Activated CD8-positive, alpha-beta memory T cell treated with anti-CD3 and anti-CD28 coated beads, Interleukin-2, amount 50 U/mL, for 24 hours (primary cell): ENCODE results near the gene CYS1.
A peak's percentile ranks its signal among the peaks of the same experiment; 100 is the strongest.

Experiments used
- DNase-seq: peaks from one replicate; pipeline ENCODE4 v3.0.0-alpha.2; 2020; ENCODE audit errors: extremely low read depth

CYS1 gene

GRCh38 chr2:10047616-10048500, 32.4 kb downstream of the CYS1 start:
- no peak for DNase-seq

- DNase-seq = no peak
Observed at GRCh38 chr2:10046931-10047330, 33.3 kb downstream of the CYS1 start.

GRCh38 chr2:10045561-10046355, 34.5 kb downstream of the CYS1 start:
- no peak for DNase-seq

GRCh38 chr2:10043906-10044601, 36.2 kb downstream of the CYS1 start:
- peak; percentile 91 for DNase-seq

GRCh38 chr2:10043256-10043905, 36.8 kb downstream of the CYS1 start, which contains the start of gene KLF11:
Gene KLF11 (plus strand): TSS chr2:10043550. CDS start chr2:10043717, 167 bp downstream.
- peak; percentile 35 for DNase-seq

GRCh38 chr2:10042301-10043161, 37.7 kb downstream of the CYS1 start:
- DNase-seq = no peak

GRCh38 chr2:10041711-10042110, 38.5 kb downstream of the CYS1 start:
- no peak for DNase-seq

- no peak for DNase-seq
Observed at GRCh38 chr2:10039658-10040410, 40.4 kb downstream of the CYS1 start.

- DNase-seq = no peak
Observed at GRCh38 chr2:10038716-10039115, 41.5 kb downstream of the CYS1 start.

GRCh38 chr2:10038123-10038522, 42.1 kb downstream of the CYS1 start:
- no peak for DNase-seq

GRCh38 chr2:10036095-10036884, 43.9 kb downstream of the CYS1 start:
- DNase-seq = no peak

GRCh38 chr2:10035633-10036032, 44.6 kb downstream of the CYS1 start:
- DNase-seq = no peak

- DNase-seq = no peak
Observed at GRCh38 chr2:10035053-10035422, 45.2 kb downstream of the CYS1 start.

GRCh38 chr2:10034333-10035052, 45.7 kb downstream of the CYS1 start:
- DNase-seq = no peak

GRCh38 chr2:10033251-10034006, 46.8 kb downstream of the CYS1 start:
- no peak for DNase-seq

- DNase-seq = no peak
Observed at GRCh38 chr2:10032746-10033105, 47.5 kb downstream of the CYS1 start.

- no peak for DNase-seq
Observed at GRCh38 chr2:10031886-10032745, 48.1 kb downstream of the CYS1 start.
